HepG2 (cell line): ENCODE measurements around the gene EIF3B. TPM values are rescaled to one million over a fixed set of nuclear protein-coding genes. Genes with fewer than 3 reads are reported as not detected.
A peak's percentile ranks its signal among the peaks of the same experiment; 100 is the strongest.

Experiments
- GPBP1L1 ChIP-seq: sonication (generic); formaldehyde crosslinking; IDR thresholded peaks from 2 replicates; pipeline ENCODE4 v1.5.0; 2020; ENCODE audit warnings: mild to moderate bottlenecking, missing genetic modification reagents
- HINFP ChIP-seq: sonication (generic); formaldehyde crosslinking; IDR thresholded peaks from 2 replicates; pipeline ENCODE4 v1.4.0; 2020; ENCODE audit warnings: low read depth, mild to moderate bottlenecking, missing genetic modification reagents
- KIAA2018 ChIP-seq: sonication (generic); formaldehyde crosslinking; IDR thresholded peaks from 2 replicates; pipeline ENCODE4 v1.5.0; 2020; ENCODE audit warnings: mild to moderate bottlenecking, missing genetic modification reagents, borderline replicate concordance
- KMT2A ChIP-seq: sonication (generic); formaldehyde crosslinking; IDR thresholded peaks from 2 replicates; pipeline ENCODE4 v1.4.0; 2020; ENCODE audit warnings: missing genetic modification reagents
- MZF1 ChIP-seq: sonication (generic); formaldehyde crosslinking; IDR thresholded peaks from 2 replicates; pipeline ENCODE4 v1.8.1; 2023; ENCODE audit warnings: mild to moderate bottlenecking, missing genetic modification reagents, borderline replicate concordance
- RBM39 ChIP-seq: fragments of 200-400 bp; formaldehyde crosslinking; IDR thresholded peaks from one replicate; pipeline ENCODE4 v1.6.1; 2018; ENCODE audit warnings: antibody characterized with exemption, mild to moderate bottlenecking, low read depth, low read length; ENCODE audit not compliant: poor library complexity, severe bottlenecking
- SATB2 ChIP-seq: sonication (generic); formaldehyde crosslinking; IDR thresholded peaks from 2 replicates; pipeline ENCODE4 v1.5.0; 2020; ENCODE audit warnings: missing genetic modification reagents
- SIX1 ChIP-seq: sonication (generic); formaldehyde crosslinking; IDR thresholded peaks from 2 replicates; pipeline ENCODE4 v1.4.0; 2020; ENCODE audit warnings: missing genetic modification reagents, borderline replicate concordance
- SP5 ChIP-seq: IDR thresholded peaks from 2 replicates; pipeline ENCODE4 v1.6.1; 2016; ENCODE audit warnings: low read depth, borderline replicate concordance
- TCF7L2 ChIP-seq: IDR thresholded peaks from 2 replicates; pipeline ENCODE4 v1.6.1; 2011; ENCODE audit warnings: mild to moderate bottlenecking, low read depth, low read length, moderate library complexity
- TFDP2 ChIP-seq: sonication (generic); formaldehyde crosslinking; IDR thresholded peaks from 2 replicates; pipeline ENCODE4 v1.4.0; 2020; ENCODE audit warnings: missing genetic modification reagents
- ZSCAN29 ChIP-seq: sonication (generic); formaldehyde crosslinking; conservative IDR thresholded peaks from 2 replicates; pipeline ENCODE4 v1.4.0; 2020; ENCODE audit warnings: mild to moderate bottlenecking, missing genetic modification reagents
- polyA plus RNA-seq, 8 experiments: library from polyadenylated mRNA; depleted of rRNA in 3 of 8; stranded (reverse) in 7 of 8; unstranded in 1 of 8; fragments of >200 nt; fragmentation: Illumina TruSeq in 4 of 8; extraction: Trizol in 4 of 8; gene quantifications; 2 replicates each; pipeline versions ENCODE4 v1.2.1 to v1.2.3, GENCODE V29; 2011 to 2016; ENCODE audit warnings: low read depth in 4 of 8, missing spikeins in 1 of 8, mixed read lengths in 1 of 8; ENCODE audit not compliant: insufficient read depth in 1 of 8
- total RNA-seq, 5 experiments: library from RNA; depleted of rRNA; stranded (reverse); fragments of >200 nt; fragmentation: Illumina TruSeq; extraction: Trizol; gene quantifications; 2 replicates each; pipeline ENCODE4 v1.2.3, GENCODE V29; 2016; ENCODE audit warnings: low read depth in 1 of 5
- TF ChIP-seq, protein P1 (sequence below): sonication (generic); formaldehyde crosslinking; IDR thresholded peaks from 2 replicates; pipeline ENCODE4 v1.4.0; 2020; ENCODE audit warnings: missing genetic modification reagents
- TF ChIP-seq, protein P2 (sequence below): sonication (generic); formaldehyde crosslinking; IDR thresholded peaks from 2 replicates; pipeline ENCODE4 v1.4.0; 2020; ENCODE audit warnings: mild to moderate bottlenecking, missing genetic modification reagents

Gene EIF3B
- total and polyA plus RNA-seq, 2 of the 13 experiments (the other 11 are each of a cell fraction or from before 2014, with no cell fraction given), result 92.2 to 241 TPM

GRCh38 chr7:2353936-2354185, 766 bp upstream of the EIF3B start (continued):
- TF ChIP-seq KIAA2018 (CRISPR knock-in tag) (no peak), SIX1 (CRISPR knock-in tag) (peak; percentile 29; the same call in 1 of the 2 replicates), MZF1 (CRISPR knock-in tag) (no peak), KMT2A (CRISPR knock-in tag) (peak; percentile 89), TCF7L2 (no peak), SP5 (0 out of 2 replicates have a peak, but pooled peaks have one; percentile 53), GPBP1L1 (CRISPR knock-in tag) (no peak), TFDP2 (CRISPR knock-in tag) (peak; percentile 97), ZSCAN29 (CRISPR knock-in tag) (no peak; the same call in 1 of the 2 replicates), RBM39 (no peak), SATB2 (CRISPR knock-in tag) (peak; percentile 92), HINFP (CRISPR knock-in tag) (peak; percentile 37)
- TF ChIP-seq, protein P1, sequence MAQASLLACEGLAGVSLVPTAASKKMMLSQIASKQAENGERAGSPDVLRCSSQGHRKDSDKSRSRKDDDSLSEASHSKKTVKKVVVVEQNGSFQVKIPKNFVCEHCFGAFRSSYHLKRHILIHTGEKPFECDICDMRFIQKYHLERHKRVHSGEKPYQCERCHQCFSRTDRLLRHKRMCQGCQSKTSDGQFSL (CRISPR knock-in tag), result peak; percentile 74
- TF ChIP-seq, protein P2, sequence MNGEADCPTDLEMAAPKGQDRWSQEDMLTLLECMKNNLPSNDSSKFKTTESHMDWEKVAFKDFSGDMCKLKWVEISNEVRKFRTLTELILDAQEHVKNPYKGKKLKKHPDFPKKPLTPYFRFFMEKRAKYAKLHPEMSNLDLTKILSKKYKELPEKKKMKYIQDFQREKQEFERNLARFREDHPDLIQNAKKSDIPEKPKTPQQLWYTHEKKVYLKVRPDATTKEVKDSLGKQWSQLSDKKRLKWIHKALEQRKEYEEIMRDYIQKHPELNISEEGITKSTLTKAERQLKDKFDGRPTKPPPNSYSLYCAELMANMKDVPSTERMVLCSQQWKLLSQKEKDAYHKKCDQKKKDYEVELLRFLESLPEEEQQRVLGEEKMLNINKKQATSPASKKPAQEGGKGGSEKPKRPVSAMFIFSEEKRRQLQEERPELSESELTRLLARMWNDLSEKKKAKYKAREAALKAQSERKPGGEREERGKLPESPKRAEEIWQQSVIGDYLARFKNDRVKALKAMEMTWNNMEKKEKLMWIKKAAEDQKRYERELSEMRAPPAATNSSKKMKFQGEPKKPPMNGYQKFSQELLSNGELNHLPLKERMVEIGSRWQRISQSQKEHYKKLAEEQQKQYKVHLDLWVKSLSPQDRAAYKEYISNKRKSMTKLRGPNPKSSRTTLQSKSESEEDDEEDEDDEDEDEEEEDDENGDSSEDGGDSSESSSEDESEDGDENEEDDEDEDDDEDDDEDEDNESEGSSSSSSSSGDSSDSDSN, result peak; percentile 46
